Testis (tissue), 3 donors: ENCODE results near the gene ADAMTSL5. TPM values are rescaled to one million over a fixed set of nuclear protein-coding genes. Genes with fewer than 3 reads are reported as not detected.

Source experiments
- DNase-seq: peaks from one replicate; pipeline ENCODE4 v3.0.0-alpha.2; 2019
- H3K27ac ChIP-seq, 2 donors: fragments of 200-600 bp; sonication (generic); one replicate each; pipeline ENCODE4 v1.5.1; 2019
- H3K27me3 ChIP-seq: fragments of 200-600 bp; sonication (generic); one replicate; pipeline ENCODE4 v1.5.1; 2019
- H3K36me3 ChIP-seq: fragments of 200-600 bp; sonication (generic); one replicate; pipeline ENCODE4 v1.5.1; 2017; ENCODE audit warnings: low read depth; ENCODE audit errors: missing control alignments
- H3K4me1 ChIP-seq: fragments of 200-600 bp; sonication (generic); one replicate; pipeline ENCODE4 v1.5.1; 2019
- H3K4me3 ChIP-seq, 2 donors: fragments of 200-600 bp; sonication (generic); one replicate each; pipeline ENCODE4 v1.5.1; 2017 to 2019
- H3K9me3 ChIP-seq: fragments of 200-600 bp; sonication (generic); one replicate; pipeline ENCODE4 v1.5.1; 2017
- CTCF ChIP-seq, 3 experiments: fragments of 450-650 bp in 2 of 3; fragments of 200-600 bp in 1 of 3; sonication (generic) in 1 of 3; IDR thresholded peaks; one replicate each; pipeline ENCODE4 v1.5.1; 2016 to 2019; ENCODE audit warnings: antibody characterized with exemption in 3 of 3, mild to moderate bottlenecking in 2 of 3, moderate library complexity in 1 of 3
- POLR2A ChIP-seq: fragments of 450-650 bp; IDR thresholded peaks from one replicate; pipeline ENCODE4 v1.6.1; 2017; ENCODE audit warnings: antibody characterized with exemption, mild to moderate bottlenecking, moderate library complexity
- WGBS, 2 donors: methylation state at CpG; one replicate each; pipeline ENCODE4 v1.1.5; 2018; 5-methylcytosine and 5-hydroxymethylcytosine counted together
- intact Hi-C: fragments of 100-400 bp; cut with DNase I; formaldehyde crosslinking; loops from one replicate; pipeline ENCODE4 v1.15.1; 2023; ENCODE audit warnings: low total_unique reads
- polyA plus RNA-seq: library from polyadenylated mRNA; stranded (reverse); fragments of 350-450 nt; fragmentation: Illumina TruSeq; extraction: RNeasy Lipid Tissue Mini Kit (QIAGEN cat#74804); gene quantifications from one replicate; pipeline ENCODE4 v1.2.3, GENCODE V29; 2014; ENCODE audit warnings: low read depth, low replicate concordance; ENCODE audit not compliant: insufficient read depth
- total RNA-seq, 2 donors: library from RNA; depleted of rRNA; stranded (reverse); fragments of >200 nt; gene quantifications; one replicate each; pipeline ENCODE4 v1.2.3, GENCODE V29; 2016

The ADAMTSL5 gene
- total and polyA plus RNA-seq, 3 donors from 2014 or later, result 7.2 to 17.9 (median 10.7) TPM

- intact Hi-C loops, result no loop called here
Measured at GRCh38 chr19:1507763-1508506, 4.9 kb downstream of the ADAMTSL5 start.

DNA sequence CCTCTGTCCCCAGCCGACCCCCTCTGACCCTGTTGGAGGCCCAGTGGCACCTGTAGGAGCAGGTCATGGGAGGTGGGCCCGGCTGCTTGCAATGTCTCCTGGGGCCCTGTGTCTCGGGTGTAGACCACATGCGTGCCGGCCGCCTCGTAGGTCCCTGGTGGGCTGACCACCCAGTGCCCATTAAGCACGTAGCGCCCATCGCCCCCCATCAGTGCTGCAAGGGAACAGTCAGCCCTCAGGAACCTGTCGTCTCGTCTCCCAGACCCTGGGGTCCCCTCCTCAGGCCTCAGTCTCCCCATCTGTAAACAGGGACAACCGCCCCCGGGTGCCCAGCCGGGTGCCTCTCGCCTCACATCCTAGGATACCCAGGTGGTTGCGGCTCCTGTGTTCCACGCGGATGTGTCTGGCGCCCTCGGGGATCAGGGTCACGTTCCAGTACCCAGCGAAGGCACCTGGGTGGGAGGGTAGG lies 5.6 kb downstream of the ADAMTSL5 start:
- peak overlapping the region; percentile 84 to 89 for H3K27ac ChIP-seq
- intact Hi-C loops, result no loop called here
- H3K27me3 ChIP-seq, result no peaks in the 10 kb centered on the region
- peak overlapping the region in 1 of 2 donors; percentile 57 for H3K4me3 ChIP-seq
- no peak for DNase-seq
- WGBS, 2 donors, result 63 to 94% methylated on average over 2 to 23 of the region's 23 CpGs
- H3K9me3 ChIP-seq, result no peaks in the 10 kb centered on the region
- peaks cover 32% of the 10 kb centered on the region for H3K4me1 ChIP-seq
- no peak for TF ChIP-seq POLR2A
- TF ChIP-seq CTCF (IDR thresholded peaks at IDR 0.05), result no peak
- no peaks in the 10 kb centered on the region for H3K36me3 ChIP-seq

More at GRCh38 chr19:1507763-1508506, 4.9 kb downstream of the ADAMTSL5 start:
- H3K4me1 ChIP-seq, result peaks cover 32% of the 10 kb centered on the region
- H3K4me3 ChIP-seq, result peak overlapping the region; percentile 39 to 57
- peak overlapping the region; percentile 84 to 89 for H3K27ac ChIP-seq
- TF ChIP-seq POLR2A, result no peak
- peak in 2 of 3 experiments; percentile 22 to 24 for TF ChIP-seq CTCF (IDR thresholded peaks at IDR 0.05)
- no peaks in the 10 kb centered on the region for H3K27me3 ChIP-seq
- no peaks in the 10 kb centered on the region for H3K9me3 ChIP-seq
- peak; percentile 95 for DNase-seq
- H3K36me3 ChIP-seq, result no peaks in the 10 kb centered on the region
- 1% methylated on average over 23 to 35 of the region's 46 CpGs for WGBS, 2 donors

- DNase-seq, result no peak
- Histone ChIP-seq H3K4me1 (peaks cover 26% of the 10 kb centered on the region), H3K9me3 (no peaks in the 10 kb centered on the region), H3K36me3 (no peaks in the 10 kb centered on the region), H3K27me3 (no peaks in the 10 kb centered on the region), H3K4me3 (no peak overlapping the region), H3K27ac (no peak overlapping the region)
- no peak for TF ChIP-seq CTCF (IDR thresholded peaks at IDR 0.05)
- TF ChIP-seq POLR2A, result no peak
- intact Hi-C loops, result no loop called here
- 90 to 96% methylated on average over 31 to 45 of the region's 45 CpGs for WGBS, 2 donors
Measured at GRCh38 chr19:1505991-1506881, 6.6 kb downstream of the ADAMTSL5 start.

- H3K27ac ChIP-seq, result no peak overlapping the region
- WGBS, 2 donors, result 73 to 85% methylated on average over 8 of the region's 8 CpGs
- H3K27me3 ChIP-seq, result no peaks in the 10 kb centered on the region
- intact Hi-C loops, result no loop called here
- no peak for TF ChIP-seq CTCF (IDR thresholded peaks at IDR 0.05)
- TF ChIP-seq POLR2A, result no peak
- H3K4me1 ChIP-seq, result peaks cover 21% of the 10 kb centered on the region
- no peak for DNase-seq
- H3K36me3 ChIP-seq, result no peaks in the 10 kb centered on the region
- H3K4me3 ChIP-seq, result no peak overlapping the region
- H3K9me3 ChIP-seq, result no peaks in the 10 kb centered on the region
Measured at GRCh38 chr19:1505012-1505411, 7.8 kb downstream of the ADAMTSL5 start.
